Spleen (tissue), 11 donors: Measurements from ENCODE around the gene VEGFC. TPM values are rescaled to one million over a fixed set of nuclear protein-coding genes. Genes with fewer than 3 reads are reported as not detected.

Source experiments
- DNase-seq: peaks from one replicate; pipeline ENCODE4 v3.0.0-alpha.2; 2020
- H3K27ac ChIP-seq, 8 donors: fragments of 200-600 bp; sonication (generic) in 7 of 8; 1 replicate in 4 of 8; 2 replicates in 4 of 8; pipeline versions ENCODE4 v1.5.0 to v1.8.0; 2016 to 2021; ENCODE audit warnings: inconsistent platforms in 4 of 8, mild to moderate bottlenecking in 4 of 8, moderate library complexity in 1 of 8
- H3K27me3 ChIP-seq, 7 donors: fragments of 200-600 bp; sonication (generic) in 6 of 7; replicated peaks in 1 of 7; 1 replicate in 4 of 7; 2 replicates in 3 of 7; pipeline versions ENCODE4 v1.5.0 to v1.8.0; 2016 to 2021; ENCODE audit warnings: inconsistent platforms in 3 of 7, mild to moderate bottlenecking in 1 of 7
- H3K36me3 ChIP-seq, 6 donors: fragments of 200-600 bp; sonication (generic) in 5 of 6; 1 replicate in 4 of 6; 2 replicates in 2 of 6; pipeline versions ENCODE4 v1.5.0 to v1.8.0; 2016 to 2021; ENCODE audit warnings: inconsistent platforms in 2 of 6
- H3K4me1 ChIP-seq, 6 donors: fragments of 200-600 bp; sonication (generic) in 5 of 6; 1 replicate in 3 of 6; 2 replicates in 3 of 6; pipeline versions ENCODE4 v1.5.0 to v1.8.0; 2016 to 2021; ENCODE audit warnings: inconsistent platforms in 3 of 6
- H3K4me3 ChIP-seq, 8 donors: fragments of 200-600 bp; sonication (generic) in 7 of 8; 1 replicate in 4 of 8; 2 replicates in 4 of 8; pipeline versions ENCODE4 v1.5.0 to v1.8.0; 2016 to 2021; ENCODE audit warnings: inconsistent platforms in 4 of 8, mild to moderate bottlenecking in 4 of 8, moderate library complexity in 2 of 8
- H3K9me3 ChIP-seq, 8 donors: fragments of 200-600 bp; sonication (generic) in 7 of 8; 1 replicate in 4 of 8; 2 replicates in 4 of 8; pipeline versions ENCODE4 v1.5.0 to v1.8.0; 2016 to 2021; ENCODE audit warnings: inconsistent platforms in 4 of 8
- CTCF ChIP-seq, 11 experiments: fragments of 200-600 bp in 7 of 11; fragments of 450-650 bp in 4 of 11; sonication (generic) in 4 of 11; IDR thresholded peaks in 8 of 11; conservative IDR thresholded peaks in 3 of 11; 1 replicate in 7 of 11; 2 replicates in 4 of 11; pipeline versions ENCODE4 v1.4.0 to v1.8.0; 2016 to 2021; ENCODE audit warnings: antibody characterized with exemption in 11 of 11, inconsistent platforms in 4 of 11, mild to moderate bottlenecking in 1 of 11
- POLR2A ChIP-seq, 3 donors: fragments of 450-650 bp; IDR thresholded peaks; one replicate each; pipeline ENCODE4 v1.5.1; 2017; ENCODE audit warnings: antibody characterized with exemption in 3 of 3, mild to moderate bottlenecking in 1 of 3
- POLR2AphosphoS5 ChIP-seq, 3 donors: sonication (generic); formaldehyde crosslinking; IDR thresholded peaks; one replicate each; pipeline ENCODE4 v1.5.1; 2017; ENCODE audit warnings: antibody characterized with exemption in 3 of 3
- WGBS, 5 donors: extraction: QIAGEN DNeasy Blood & Tissue Kit in 3 of 5; methylation state at CpG; one replicate each; pipeline versions ENCODE4 v1.1.5 to v1.1.7; 2013 to 2018; 5-methylcytosine and 5-hydroxymethylcytosine counted together
- intact Hi-C: fragments of 100-400 bp; cut with DNase I; formaldehyde crosslinking; loops from one replicate; pipeline ENCODE4 v1.15.0; 2023; ENCODE audit warnings: low total_unique reads
- polyA plus RNA-seq, 3 donors: library from polyadenylated mRNA; stranded (reverse); fragments of 200-250 nt; gene quantifications; one replicate each; pipeline ENCODE4 v1.2.1, GENCODE V29; 2013
- total RNA-seq, 7 donors: library from RNA; depleted of rRNA in 3 of 7; stranded (reverse); fragments of >200 nt in 3 of 7; fragmentation: NEBNext Ultra II Directional in 4 of 7; extraction: Animal tissue kit (Norgen Biotek cat#: 25700) in 4 of 7; gene quantifications; one replicate each; pipeline versions ENCODE4 v1.1.0 to v1.2.1, GENCODE V29; 2016 to 2021
- donor health status: healthy with polysubstance abuse.
- donor health status: DM: no; HTN: no; CAD: no; lungs with moderate emphysema.
- donor health status: DM: no; HTN: no; CAD: no.
- donor health status: Bipolar disorder and iron deficiency.
- donor health status: healthy.
- donor health status: DM: no; HTN: no; CAD: no.
- donor health status: DM: yes; HTN: yes; CAD: no.

Gene VEGFC
- total and polyA plus RNA-seq, 10 donors = 3.3 to 11.6 (median 4.6) TPM

GRCh38 chr4:176769514-176769913, 23.2 kb downstream of the VEGFC start:
- Histone ChIP-seq H3K27me3 (no peaks in the 10 kb centered on the region), H3K27ac (no peak overlapping the region), H3K4me1 (no peaks in the 10 kb centered on the region), H3K9me3 (peaks cover 0 to 14% (median 8%) of the 10 kb centered on the region in 8 donors), H3K4me3 (no peak overlapping the region), H3K36me3 (no peaks in the 10 kb centered on the region)
- DNase-seq = no peak
- intact Hi-C loops = no loop called here
- TF ChIP-seq POLR2A (IDR thresholded peaks at IDR 0.05) = no peak
- TF ChIP-seq CTCF (IDR thresholded peaks at IDR 0.05 in 8 of 11, conservative IDR thresholded peaks at IDR 0.05 in 3 of 11) = no peak
- no peak for TF ChIP-seq POLR2AphosphoS5 (IDR thresholded peaks at IDR 0.05)
- 60 to 77% (median 73%) methylated on average over 2 of the region's 2 CpGs for WGBS, 5 donors

GRCh38 chr4:176767183-176767582, 25.5 kb downstream of the VEGFC start:
- no peak overlapping the region for H3K4me3 ChIP-seq
- no peak overlapping the region for H3K27ac ChIP-seq
- TF ChIP-seq CTCF (IDR thresholded peaks at IDR 0.05 in 8 of 11, conservative IDR thresholded peaks at IDR 0.05 in 3 of 11) = no peak
- no peak for TF ChIP-seq POLR2AphosphoS5 (IDR thresholded peaks at IDR 0.05)
- no peak for TF ChIP-seq POLR2A (IDR thresholded peaks at IDR 0.05)
- WGBS, 5 donors = 90 to 96% (median 93%) methylated on average over 1 of the region's 1 CpG
- no peaks in the 10 kb centered on the region for H3K36me3 ChIP-seq
- H3K4me1 ChIP-seq = no peaks in the 10 kb centered on the region
- no peaks in the 10 kb centered on the region for H3K27me3 ChIP-seq
- peaks cover 0 to 14% (median 8%) of the 10 kb centered on the region in 8 donors for H3K9me3 ChIP-seq
- intact Hi-C loops = no loop called here
- no peak for DNase-seq

GRCh38 chr4:176762661-176763308, 29.9 kb downstream of the VEGFC start:
- Histone ChIP-seq H3K4me1 (no peaks in the 10 kb centered on the region), H3K9me3 (peaks cover 0 to 14% (median 8%) of the 10 kb centered on the region in 8 donors), H3K4me3 (no peak overlapping the region), H3K36me3 (no peaks in the 10 kb centered on the region), H3K27me3 (no peaks in the 10 kb centered on the region), H3K27ac (no peak overlapping the region)
- intact Hi-C loops = no loop called here
- WGBS, 5 donors = 68 to 81% (median 75%) methylated on average over 3 of the region's 3 CpGs
- no peak for DNase-seq
- TF ChIP-seq POLR2A (IDR thresholded peaks at IDR 0.05) = no peak
- TF ChIP-seq POLR2AphosphoS5 (IDR thresholded peaks at IDR 0.05) = no peak
- no peak for TF ChIP-seq CTCF (IDR thresholded peaks at IDR 0.05 in 8 of 11, conservative IDR thresholded peaks at IDR 0.05 in 3 of 11)

GRCh38 chr4:176761872-176762271, 30.9 kb downstream of the VEGFC start:
- Histone ChIP-seq H3K27ac (no peak overlapping the region), H3K27me3 (no peaks in the 10 kb centered on the region), H3K9me3 (peaks cover 0 to 14% (median 8%) of the 10 kb centered on the region in 8 donors), H3K36me3 (no peaks in the 10 kb centered on the region), H3K4me3 (no peak overlapping the region), H3K4me1 (no peaks in the 10 kb centered on the region)
- DNase-seq = no peak
- WGBS, 5 donors = 83 to 99% (median 90%) methylated on average over 3 of the region's 3 CpGs
- intact Hi-C loops = no loop called here
- TF ChIP-seq CTCF (IDR thresholded peaks at IDR 0.05 in 8 of 11, conservative IDR thresholded peaks at IDR 0.05 in 3 of 11) (no peak), POLR2AphosphoS5 (IDR thresholded peaks at IDR 0.05) (no peak), POLR2A (IDR thresholded peaks at IDR 0.05) (no peak)
